Stimulated activated naive CD8-positive, alpha-beta T cell treated with anti-CD3 and anti-CD28 coated beads, Interleukin-15, Interleukin-2, amounts not matched to agents 100 U/mL and 50 U/mL, for 24 hours (primary cell): Measurements from ENCODE around the gene BCL7A.
"Not testable (repeated sequence)": the region's sequence is repeated elsewhere in the genome, so short reads cannot be mapped to it uniquely, and the experiment has no call there.

Experiments
- ATAC-seq: fragments of 150-1000 bp; cut with Tn5 transposase; one replicate; pipeline ENCODE4 v1.10.0; 2021
- DNase-seq: peaks from one replicate; pipeline ENCODE4 v3.0.0; 2021

Gene BCL7A

GRCh38 chr12:122021822-122022392 lies at the start of gene BCL7A:
TSS of gene BCL7A (plus strand) at chr12:122021884. CDS start at chr12:122022092, 208 bp downstream.
- peak; percentile 61 for DNase-seq

GRCh38 chr12:121974026-121974985 lies 47.4 kb upstream of the BCL7A start:
- DNase-seq (no peak), ATAC-seq (no peak)

More at GRCh38 chr12:122021822-122022392, at the start of gene BCL7A:
- peak; percentile 84 for ATAC-seq

- DNase-seq (no peak), ATAC-seq (no peak)
These were observed 46.7 kb upstream of the BCL7A start for GRCh38 chr12:121975021-121975420.

- ATAC-seq: no peak
These were observed 44.7 kb upstream of the BCL7A start for GRCh38 chr12:121976950-121977349.

GRCh38 chr12:121980191-121980891 lies 41.3 kb upstream of the BCL7A start:
- DNase-seq (no peak), ATAC-seq (peak; percentile 64)

More at GRCh38 chr12:121976950-121977349, 44.7 kb upstream of the BCL7A start:
- no peak for DNase-seq

- no peak for ATAC-seq
These were observed 40.8 kb upstream of the BCL7A start for GRCh38 chr12:121980892-121981272.

GRCh38 chr12:121981456-121981855 lies 40.2 kb upstream of the BCL7A start:
- DNase-seq: no peak
- ATAC-seq: no peak

More at GRCh38 chr12:121980892-121981272, 40.8 kb upstream of the BCL7A start:
- no peak for DNase-seq

GRCh38 chr12:121982950-121983349 lies 38.7 kb upstream of the BCL7A start:
- ATAC-seq (no peak), DNase-seq (no peak)

GRCh38 chr12:121983536-121984210 lies 38.0 kb upstream of the BCL7A start:
- DNase-seq: no peak
- no peak for ATAC-seq

- no peak for ATAC-seq
- no peak for DNase-seq
These were observed 35.0 kb upstream of the BCL7A start for GRCh38 chr12:121986489-121987245.

GRCh38 chr12:121988519-121988918 lies 33.2 kb upstream of the BCL7A start:
- not testable (repeated sequence) for ATAC-seq, DNase-seq

- no peak for ATAC-seq
- no peak for DNase-seq
These were observed 32.2 kb upstream of the BCL7A start for GRCh38 chr12:121989276-121990113.

- ATAC-seq: no peak
- DNase-seq: no peak
These were observed 31.5 kb upstream of the BCL7A start for GRCh38 chr12:121990114-121990647.

GRCh38 chr12:121990692-121991603 lies 30.7 kb upstream of the BCL7A start:
- DNase-seq (no peak), ATAC-seq (peak; percentile 28)

GRCh38 chr12:121992059-121992879 lies 29.4 kb upstream of the BCL7A start:
- peak; percentile 59 for DNase-seq
- peak; percentile 99 for ATAC-seq

- DNase-seq: no peak
These were observed 25.4 kb upstream of the BCL7A start for GRCh38 chr12:121996050-121996944.

More at GRCh38 chr12:121996050-121996944, 25.4 kb upstream of the BCL7A start:
- ATAC-seq: no peak
